Measurements from ENCODE around the gene PSRC1. TPM values are rescaled to one million over a fixed set of nuclear protein-coding genes. Genes with fewer than 3 reads are reported as not detected.

PSRC1 gene
- total and polyA plus RNA-seq, 2 donors (not counting 3 experiments of a cell fraction or from before 2014, with no cell fraction given) = 25.0 to 29.3 TPM

GRCh38 chr1:109298666-109299557 lies 16.0 kb upstream of the PSRC1 start:
- Histone ChIP-seq H4K20me1 (replicated peaks; ENCODE audit: control insufficient read depth, extremely low read depth, insufficient read depth, low read length) (no peaks in the 10 kb centered on the region), H3K27ac (ENCODE audit: insufficient read depth, low read depth, low read length) (no peak overlapping the region), H3K4me3 (replicated peaks in 1 of 3; ENCODE audit: insufficient read depth in 1 of 3, low read depth in 1 of 3, low read length in 3 of 3) (no peak overlapping the region), H3K4me2 (ENCODE audit: insufficient read depth, low read length) (no peak overlapping the region), H3K4me1 (ENCODE audit: control insufficient read depth, extremely low read depth, insufficient read depth, low read length) (no peaks in the 10 kb centered on the region), H3K79me2 (ENCODE audit: control insufficient read depth, insufficient read depth, low read length) (no peaks in the 10 kb centered on the region), H3K9me3 (replicated peaks; ENCODE audit: control insufficient read depth, insufficient read depth, low read length) (no peaks in the 10 kb centered on the region), H2AFZ (ENCODE audit: low read depth, low read length) (no peak overlapping the region), H3K9ac (replicated peaks; ENCODE audit: extremely low read depth, insufficient read depth, low read length) (no peak overlapping the region), H3K9me1 (replicated peaks; ENCODE audit: control insufficient read depth, extremely low read depth, insufficient read depth, low read length) (no peaks in the 10 kb centered on the region), H3K36me3 (ENCODE audit: control insufficient read depth in 2 of 2, extremely low read depth in 1 of 2, insufficient read depth in 2 of 2, low read length in 2 of 2) (no peaks in the 10 kb centered on the region), H3K27me3 (ENCODE audit: control insufficient read depth in 2 of 2, insufficient read depth in 2 of 2, low read length in 2 of 2) (peaks cover 9% of the 10 kb centered on the region in 2 experiments)
- intact Hi-C loops (cut with micrococcal nuclease) = no loop called here
- FAIRE-seq (no peak), DNase-seq (ENCODE audit: low read depth, low spot score) (no peak)
- dilution Hi-C loops (cut with MboI; ENCODE audit: extremely low pct_ligation_motif_present, low sequenced_read_pairs) = no loop called here
- POLR2A ChIA-PET = no interaction called here
- no peak for TF ChIP-seq POLR2AphosphoS5 (IDR thresholded peaks at IDR 0.05; ENCODE audit: insufficient read depth, low read depth, low read length)
- TF ChIP-seq MYC (IDR thresholded peaks at IDR 0.05; ENCODE audit: low read depth, low read length) = no peak
- TF ChIP-seq EZH2 (IDR thresholded peaks at IDR 0.05; ENCODE audit: borderline replicate concordance, low read depth, low read length, severe bottlenecking) = no peak
- no peak for TF ChIP-seq FOS (IDR thresholded peaks at IDR 0.05; ENCODE audit: borderline replicate concordance, insufficient read depth, low read length)
- TF ChIP-seq, protein P1, sequence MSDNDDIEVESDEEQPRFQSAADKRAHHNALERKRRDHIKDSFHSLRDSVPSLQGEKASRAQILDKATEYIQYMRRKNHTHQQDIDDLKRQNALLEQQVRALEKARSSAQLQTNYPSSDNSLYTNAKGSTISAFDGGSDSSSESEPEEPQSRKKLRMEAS (IDR thresholded peaks at IDR 0.05; ENCODE audit: insufficient read depth, insufficient read length) = no peak
- TF ChIP-seq CTCF (IDR thresholded peaks at IDR 0.05; ENCODE audit: extremely low read depth in 1 of 2, insufficient read depth in 1 of 2, low read depth in 1 of 2, low read length in 2 of 2) = no peak
- no peak for TF ChIP-seq GATA2 (IDR thresholded peaks at IDR 0.05; ENCODE audit: insufficient read depth, insufficient read length, low read depth, low read length)
- no peak for TF ChIP-seq POLR2A (IDR thresholded peaks at IDR 0.05; ENCODE audit: low read depth, low read length)
- TF ChIP-seq JUN (IDR thresholded peaks at IDR 0.05; ENCODE audit: borderline replicate concordance, insufficient read depth, insufficient read length, low read depth) = no peak
- CTCF ChIA-PET = no interaction called here
- BruUV-seq (replicated peaks) = no TSS peak

Measured in endothelial cell of umbilical vein (primary cell).